HG02852 (cell line): Measurements from ENCODE around the gene TNS1.

Experiments
- ATAC-seq: cut with Tn5 transposase; IDR thresholded peaks from one replicate; pipeline ENCODE4 v1.9.1; 2021; ENCODE audit warnings: mild to moderate bottlenecking, moderate library complexity; ENCODE audit not compliant: unreplicated experiment

The TNS1 gene

DNA sequence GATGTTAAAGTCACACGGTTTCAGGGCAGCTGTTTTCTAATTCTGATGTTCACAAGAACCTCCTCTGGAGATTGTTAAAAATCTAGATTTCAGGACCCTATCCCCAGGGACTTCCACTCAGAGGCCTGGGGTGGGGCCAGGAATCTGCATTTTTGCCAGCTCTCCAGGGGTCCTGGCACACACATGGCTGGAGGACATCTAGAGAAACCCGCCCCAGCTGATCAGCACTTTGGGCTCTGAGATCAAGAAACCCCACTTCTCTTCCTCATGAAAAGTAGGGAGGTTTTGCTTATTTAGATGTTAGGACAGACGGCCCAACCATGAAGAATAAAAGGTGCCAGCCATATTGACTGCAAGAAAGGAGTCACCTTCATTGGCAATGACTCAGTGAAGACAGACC, 148.8 kb downstream of the TNS1 start:
- no peak for ATAC-seq

DNA sequence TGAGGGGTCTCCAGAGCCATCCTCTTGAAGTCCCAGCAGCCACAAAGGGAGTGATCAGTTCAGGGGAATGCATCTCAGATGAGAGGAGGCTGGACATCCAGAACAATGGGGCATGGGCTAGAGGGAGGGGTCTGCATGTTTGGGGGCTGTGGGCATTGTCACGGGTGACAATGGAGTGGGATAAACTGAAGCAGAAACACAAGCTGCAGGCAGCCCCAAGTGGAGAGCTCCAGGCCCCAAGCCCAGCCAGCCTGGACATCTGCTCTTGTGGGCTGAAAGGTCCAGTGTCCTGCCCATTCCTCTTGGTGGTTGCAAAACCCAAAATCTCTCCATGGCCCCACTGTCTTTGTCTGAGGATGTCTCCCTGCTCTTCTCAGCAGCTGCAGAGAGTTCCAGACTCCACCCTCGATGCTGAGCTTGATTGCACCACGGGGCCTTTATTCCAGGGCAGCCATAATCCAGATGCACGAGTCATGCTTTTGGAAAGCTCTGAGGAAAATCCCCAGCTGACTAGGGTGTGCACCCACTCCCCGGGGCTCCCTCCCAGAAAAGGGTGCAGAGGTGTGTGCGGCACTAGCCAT, 149.4 kb downstream of the TNS1 start:
- no peak for ATAC-seq

DNA sequence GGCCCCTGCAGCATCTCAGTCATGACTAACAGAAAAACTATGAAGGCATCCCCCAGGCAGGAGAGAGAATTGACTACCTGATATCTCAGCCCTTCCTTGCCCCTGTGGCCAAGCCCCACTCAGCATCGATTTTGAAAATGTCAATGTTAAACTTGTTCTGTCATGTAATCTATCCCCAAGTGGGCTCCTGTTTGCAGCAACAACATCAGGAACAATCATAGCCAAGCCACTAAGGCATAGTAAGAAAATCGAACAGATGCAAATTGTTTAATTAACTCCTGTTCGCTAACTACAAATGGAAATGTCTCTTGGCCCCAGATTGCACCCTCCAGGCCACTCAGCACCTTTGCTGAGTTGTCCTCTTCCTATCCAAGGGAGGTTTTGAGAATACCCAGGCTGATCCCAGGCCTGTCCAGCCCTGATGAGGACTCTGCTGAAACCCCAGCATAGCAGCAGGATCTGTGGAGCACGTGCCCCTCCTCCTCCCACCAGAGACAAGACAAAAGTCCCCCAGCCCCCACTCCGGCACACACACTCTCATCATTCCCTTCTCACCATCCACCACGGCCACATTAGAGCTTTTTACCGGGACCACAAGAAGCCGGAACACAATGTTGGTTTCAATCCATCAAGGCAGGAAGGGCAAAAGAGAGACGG, 150.1 kb downstream of the TNS1 start:
- ATAC-seq, result no peak

DNA sequence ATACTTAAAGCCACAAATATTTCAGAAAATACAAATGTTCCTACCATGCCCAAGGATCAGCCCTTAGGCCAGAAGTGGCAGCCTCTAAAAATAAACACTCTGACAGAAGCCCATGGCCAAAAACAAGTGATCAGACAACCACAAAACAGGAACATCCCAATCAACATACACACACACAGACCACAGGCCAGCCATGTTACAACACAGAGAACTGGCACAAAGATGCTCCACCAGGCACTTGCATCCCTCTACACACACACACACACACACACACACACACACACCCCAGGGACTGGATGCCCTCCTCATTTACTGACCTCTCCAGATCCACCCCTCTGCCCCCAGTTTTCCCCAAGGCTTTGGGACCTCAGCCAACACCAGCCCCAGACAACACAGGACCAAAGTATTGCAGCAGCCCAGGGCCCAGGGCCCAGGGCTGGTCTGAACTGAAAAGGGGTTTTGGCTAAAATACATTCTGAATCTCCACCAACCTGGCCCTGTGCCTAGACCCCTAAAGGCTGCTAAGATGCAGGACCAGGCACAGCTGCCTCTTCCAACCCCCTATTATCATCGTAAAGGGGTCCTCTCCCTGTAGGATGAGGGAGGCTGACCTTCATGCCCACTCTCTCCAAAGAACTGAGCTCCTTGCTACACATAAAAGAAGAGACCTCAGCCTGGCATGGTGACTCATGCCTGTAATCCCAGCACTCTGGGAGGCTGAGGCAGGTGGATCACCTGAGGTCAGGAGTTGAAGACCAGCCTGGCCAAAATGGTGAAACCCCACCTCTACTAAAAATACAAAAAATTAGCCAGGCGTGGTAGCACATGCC, 151.4 kb downstream of the TNS1 start:
- ATAC-seq, result no peak

DNA sequence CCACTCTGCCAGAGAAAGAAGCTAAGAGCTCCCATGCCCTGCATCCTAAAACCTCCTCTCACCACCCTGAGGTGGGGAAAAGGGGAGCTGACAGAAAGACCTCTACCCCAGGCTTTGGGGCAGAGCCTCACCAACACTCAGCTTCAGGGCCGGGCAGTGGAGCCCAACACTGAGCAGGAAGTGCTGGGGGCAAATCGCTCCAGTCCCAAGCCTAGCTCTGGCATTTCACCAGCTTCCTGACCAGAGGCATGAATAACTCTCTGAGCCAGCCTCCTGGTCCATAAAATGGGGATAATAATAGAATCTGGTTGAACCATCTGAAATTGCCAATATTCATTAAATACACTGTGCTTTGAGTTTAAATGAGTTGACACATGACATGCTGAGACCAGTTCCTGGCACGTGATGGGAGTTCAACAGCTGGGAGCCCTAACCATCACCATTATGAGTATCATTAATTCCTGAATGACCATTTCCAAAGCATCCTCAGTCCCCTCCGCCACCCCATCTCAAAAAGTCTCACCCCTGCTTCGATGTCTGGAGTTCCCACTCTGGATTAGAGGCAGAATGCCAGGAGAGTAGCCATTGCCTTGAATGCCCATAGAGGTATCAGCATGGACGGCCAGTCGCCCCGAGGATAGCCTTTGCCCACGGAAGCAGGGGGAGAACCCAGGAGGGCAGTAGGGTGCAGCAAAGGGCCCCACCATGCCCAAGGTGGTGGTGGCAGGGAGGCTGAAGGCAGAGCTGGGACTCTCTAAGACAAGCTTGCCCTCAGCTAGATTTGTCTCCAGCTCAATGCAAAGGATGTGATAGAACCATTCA, 153.4 kb downstream of the TNS1 start:
- ATAC-seq, result no peak

DNA sequence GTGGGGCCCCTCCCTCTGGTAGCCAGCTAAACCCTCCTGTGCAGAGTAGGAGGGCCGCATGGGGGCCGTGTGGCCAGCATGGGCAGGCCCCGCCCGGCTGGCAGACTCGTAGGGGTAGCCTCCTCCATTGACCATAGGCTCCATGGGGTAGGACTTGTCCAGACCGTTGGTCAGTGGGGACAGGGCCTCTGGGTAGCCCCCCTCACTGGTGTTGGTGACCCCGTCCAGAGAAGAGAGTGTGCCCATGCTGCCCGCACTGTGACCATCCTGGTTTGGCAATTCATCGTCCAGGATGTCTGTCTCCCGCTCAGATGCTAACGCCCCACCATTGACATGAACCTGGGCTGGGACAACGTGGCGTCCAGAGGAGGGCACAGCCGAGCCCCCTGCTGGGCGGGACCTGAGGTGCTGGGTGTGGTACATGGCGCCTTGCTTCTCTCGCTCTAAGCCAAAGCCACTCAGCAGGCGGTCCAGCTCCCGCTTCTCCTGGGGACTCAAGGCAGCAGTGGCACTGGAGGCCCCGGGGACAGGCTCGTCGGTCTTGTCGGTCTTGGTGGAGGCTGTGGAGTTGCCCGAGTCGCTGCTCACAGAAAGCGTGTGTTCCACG, 154.3 kb downstream of the TNS1 start:
- no peak for ATAC-seq

DNA sequence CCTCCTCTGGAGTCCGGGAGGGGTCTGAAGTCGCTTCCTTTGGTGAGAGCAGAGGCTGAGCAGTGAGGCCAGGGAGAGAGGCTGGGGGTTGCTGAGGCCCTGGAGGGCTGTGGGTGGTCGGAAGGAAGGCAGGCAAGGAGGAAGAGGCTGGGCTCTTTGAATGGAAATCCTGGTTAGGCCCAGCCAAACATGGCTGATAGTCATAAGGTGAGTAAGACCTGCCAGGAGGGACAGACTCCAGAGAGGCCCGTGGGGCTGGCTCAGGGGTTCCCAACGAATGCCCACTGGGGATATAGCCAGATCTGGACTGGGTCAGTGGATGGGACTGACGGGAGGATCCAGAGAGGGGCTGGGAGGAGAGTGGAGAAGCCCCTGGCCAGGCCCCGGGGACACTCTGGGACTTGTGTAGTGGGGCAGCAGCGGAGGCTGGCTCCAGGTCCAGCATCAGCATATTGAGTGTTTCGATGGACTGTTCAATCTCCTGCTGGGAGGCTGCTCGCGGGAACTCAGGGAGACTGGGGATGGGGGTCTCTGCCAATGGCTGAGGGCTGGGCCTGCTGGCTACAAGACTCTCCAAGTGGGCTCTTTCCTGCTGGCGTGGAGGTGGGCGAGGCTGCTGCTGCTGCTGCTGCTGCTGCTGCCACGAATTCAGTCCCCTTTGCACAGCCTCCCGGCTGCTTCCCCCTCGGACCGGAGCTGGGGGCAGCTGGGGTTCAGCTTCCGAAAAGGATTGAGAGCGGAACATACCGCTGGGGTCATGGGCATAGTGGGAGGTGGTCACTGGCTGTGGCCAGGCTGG, 155.0 kb downstream of the TNS1 start:
- ATAC-seq, result no peak

DNA sequence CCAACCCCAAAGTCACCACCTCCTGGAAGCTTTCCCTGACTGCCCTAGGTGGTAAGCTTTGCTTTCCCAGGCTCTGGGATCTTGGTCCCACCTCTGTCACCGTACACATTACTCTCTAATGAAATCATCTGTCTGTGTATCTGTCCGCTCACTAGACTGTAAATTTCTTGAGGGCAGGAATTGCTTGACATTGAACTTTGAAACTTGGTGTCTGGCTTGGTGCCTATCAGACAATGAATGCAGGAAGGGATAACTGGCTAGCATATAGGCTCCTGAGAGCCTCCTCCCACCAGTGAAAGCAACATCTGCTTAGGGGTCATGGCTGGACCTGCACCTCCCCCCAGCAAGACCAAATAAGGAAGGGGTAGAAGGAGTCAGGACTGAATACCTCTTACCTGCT, 155.7 kb downstream of the TNS1 start:
- ATAC-seq, result no peak

DNA sequence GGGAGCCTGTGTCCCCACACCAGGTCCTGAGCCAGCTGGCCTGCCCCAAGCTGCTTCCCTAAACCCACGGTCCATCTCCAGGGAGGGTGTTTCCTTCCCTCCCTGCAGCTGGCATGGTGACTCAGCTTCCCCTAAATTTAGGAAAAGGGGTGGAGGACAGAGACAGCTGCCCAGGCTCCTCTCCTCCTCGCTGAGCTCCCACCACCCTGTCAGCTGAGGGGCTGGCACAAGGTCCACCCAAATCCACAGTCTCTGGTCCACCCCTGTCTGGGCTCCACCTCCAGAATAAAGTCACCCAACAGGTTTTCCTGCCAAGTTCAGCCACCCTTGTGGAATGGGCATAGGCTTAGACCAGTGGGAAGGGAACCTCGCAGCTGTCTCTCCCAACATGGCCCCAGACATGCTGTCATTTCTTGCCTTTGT, 156.5 kb downstream of the TNS1 start:
- ATAC-seq, result no peak

DNA sequence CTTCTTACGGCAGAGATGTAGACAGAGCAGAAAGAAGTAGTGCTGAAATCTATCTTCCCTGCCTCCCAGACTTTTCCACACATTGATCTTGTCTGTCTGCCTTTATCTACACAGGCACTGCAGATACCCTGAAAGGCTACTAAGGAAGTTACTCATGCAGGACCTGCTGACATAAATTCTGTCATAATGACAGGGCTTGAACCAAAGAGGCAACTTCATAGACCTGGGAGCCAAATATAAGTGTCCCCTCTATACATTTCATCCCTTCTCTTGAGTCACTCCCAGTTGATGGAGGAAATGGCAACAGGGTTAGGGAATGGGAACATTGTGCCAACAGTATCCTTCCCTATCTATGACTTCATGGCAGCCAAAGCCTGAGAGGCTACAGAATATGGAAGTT, 157.5 kb downstream of the TNS1 start:
- ATAC-seq, result no peak

DNA sequence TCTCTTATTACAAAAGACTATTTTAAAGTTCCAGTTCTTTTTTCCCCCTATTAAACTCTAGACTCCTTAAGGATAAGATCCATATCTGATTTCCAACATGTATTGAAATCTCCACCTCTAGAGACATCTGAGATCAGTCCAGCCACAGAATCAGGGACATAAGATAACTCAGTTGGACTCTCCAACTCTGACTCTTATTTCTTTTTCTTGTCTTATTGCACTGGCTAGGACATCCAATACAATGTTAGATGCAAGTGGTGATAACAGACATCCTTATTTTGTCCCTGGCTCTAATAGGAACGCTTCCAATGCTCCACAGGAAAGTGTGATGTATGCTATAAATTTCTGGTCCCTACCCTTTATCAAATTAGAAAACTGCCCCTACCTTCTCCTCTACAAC, 158.1 kb downstream of the TNS1 start:
- no peak for ATAC-seq

DNA sequence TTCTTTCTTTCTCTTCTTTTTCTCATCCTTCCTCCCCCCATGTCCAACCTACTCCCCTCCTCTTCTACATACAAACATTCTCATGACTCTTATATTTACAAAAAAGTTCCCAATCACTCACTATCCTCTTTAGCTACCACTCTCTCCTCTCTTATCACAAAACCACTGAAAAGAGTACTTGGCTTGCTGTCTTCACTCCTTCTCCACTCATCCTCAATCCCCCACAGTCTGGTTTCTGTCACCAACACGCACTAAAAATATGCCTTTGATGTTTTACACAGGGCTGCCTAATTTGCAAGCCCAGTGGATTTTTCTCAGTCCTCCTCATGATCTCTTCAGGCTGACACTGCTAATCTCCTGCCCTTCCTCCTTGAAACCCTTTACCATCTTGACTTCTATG, 159.5 kb downstream of the TNS1 start:
- no peak for ATAC-seq

DNA sequence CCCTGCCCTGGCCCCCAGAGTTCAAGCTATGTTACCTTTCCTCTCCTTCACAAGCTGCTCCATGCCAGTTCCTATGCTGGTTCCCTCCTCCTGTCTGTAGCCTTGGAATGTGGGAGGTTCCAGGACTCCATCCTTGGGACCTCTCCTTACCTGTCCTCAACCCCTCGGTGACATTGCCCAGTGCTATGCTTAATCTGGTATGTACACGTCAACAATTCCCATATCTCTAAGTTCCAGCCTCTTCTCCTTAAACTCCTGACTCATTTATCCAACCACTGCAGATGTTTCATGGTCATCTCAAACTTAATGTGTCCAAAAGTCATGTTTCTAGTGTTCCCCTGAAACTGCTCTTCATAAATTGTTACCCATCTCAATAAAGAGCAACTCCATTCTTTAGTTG, 160.8 kb downstream of the TNS1 start:
- no peak for ATAC-seq

DNA sequence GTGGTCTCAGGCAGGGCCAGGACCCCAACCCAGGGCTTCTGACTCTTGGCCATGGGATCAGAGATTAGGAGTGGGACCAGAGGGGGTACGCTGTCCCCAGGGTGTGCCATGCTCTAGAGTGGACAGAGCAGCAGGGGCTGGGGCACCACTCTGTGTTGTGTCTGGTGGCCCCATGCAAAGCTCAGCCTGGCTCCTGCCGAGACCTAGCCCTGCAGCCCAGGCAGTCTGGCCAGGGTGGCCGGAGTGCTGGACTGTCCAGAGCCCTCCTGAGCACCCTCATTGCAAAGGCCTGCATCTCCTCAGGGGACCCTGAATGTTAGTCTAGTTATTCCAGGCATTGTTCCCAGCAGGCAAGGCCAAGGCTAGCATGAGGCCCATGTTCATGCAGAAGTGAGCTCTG, 162.3 kb downstream of the TNS1 start:
- no peak for ATAC-seq

DNA sequence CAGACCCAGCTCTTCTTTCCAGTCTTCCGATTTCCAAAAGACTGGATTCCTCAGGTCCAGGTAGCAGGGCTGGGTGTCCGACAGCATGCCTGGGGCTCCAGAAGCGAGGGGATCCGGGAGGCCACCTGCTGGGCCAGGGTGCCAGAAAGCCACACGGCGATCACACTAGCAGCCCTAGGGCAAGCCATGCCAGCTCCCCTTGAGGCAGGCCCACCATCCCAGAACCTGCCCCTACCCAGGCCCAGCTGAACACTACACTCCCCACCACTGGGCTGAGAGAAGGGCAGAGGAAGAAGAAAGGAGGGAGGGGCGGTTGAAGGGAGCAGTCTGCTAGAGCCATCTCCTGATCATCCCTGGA, 163.1 kb downstream of the TNS1 start:
- ATAC-seq, result no peak

DNA sequence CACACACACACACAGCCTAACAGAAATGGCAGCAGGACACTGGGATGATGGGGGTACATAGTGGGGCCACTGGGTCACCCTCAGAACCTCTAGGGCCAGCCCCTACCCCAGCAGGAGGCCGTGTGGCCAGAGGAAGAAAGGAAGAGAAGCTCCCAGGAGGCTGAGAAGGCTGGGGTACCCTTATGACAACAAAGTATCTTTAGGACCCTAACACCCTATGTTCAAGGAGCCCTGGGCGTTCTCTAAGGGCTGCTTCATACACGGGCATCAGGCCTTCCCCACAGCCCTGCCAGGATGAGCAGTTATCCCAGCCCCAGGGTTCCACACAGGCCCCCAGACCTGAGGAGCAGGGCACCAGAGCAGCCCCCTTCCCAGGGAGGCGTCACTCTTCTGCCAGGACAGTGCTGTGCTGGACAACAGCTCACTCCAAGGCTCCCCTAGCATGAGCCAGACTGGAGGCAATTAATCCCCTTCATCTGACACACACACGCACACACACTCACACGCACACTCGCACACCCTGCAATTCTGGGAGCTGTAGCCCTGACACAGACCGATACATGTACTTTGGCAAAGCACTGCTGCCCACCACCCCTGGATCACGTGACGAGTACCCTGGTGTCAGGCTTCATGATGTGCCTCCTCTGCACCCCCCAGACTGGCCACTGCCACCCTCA, 163.6 kb downstream of the TNS1 start:
- no peak for ATAC-seq

DNA sequence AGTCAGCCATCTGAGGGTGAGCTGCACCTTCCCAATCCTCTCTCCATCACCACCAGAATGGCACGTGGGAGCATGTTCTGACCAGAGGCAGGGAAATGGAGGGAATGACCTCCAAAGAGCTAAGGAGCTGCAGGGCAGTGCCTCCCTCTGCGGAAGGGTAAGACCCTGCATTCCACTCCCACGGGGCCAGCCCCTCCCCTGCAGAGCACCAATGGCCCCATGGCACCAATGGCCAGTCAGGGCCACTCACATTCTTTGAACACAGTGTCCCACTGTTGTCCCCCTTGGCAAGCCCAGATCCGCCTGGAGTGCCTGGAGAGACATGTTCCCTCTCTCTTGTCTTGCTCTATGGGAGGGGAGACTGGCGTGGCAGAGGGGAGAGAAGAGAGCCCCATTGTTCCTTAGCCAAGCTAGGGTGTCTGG, 164.4 kb downstream of the TNS1 start:
- ATAC-seq, result no peak

DNA sequence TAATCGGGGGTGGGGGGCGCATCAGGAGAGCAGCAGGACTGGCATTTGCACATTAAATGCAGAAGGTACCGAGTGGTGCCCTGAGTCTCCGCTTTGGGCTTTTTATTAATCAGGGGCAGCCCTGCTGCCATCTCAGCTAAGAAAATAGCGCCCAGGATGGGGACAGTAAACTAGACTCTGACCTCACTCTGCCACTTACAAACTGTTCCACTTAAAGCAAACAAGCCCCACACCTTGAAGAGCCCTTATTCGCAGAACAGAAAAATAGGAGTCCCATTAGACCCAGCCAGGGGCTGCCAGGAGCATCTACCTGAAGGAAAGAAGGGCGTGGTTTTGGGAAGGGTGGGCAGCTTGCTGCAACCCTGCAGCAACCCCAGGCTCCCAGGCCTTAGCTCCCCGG, 165.3 kb downstream of the TNS1 start:
- no peak for ATAC-seq

DNA sequence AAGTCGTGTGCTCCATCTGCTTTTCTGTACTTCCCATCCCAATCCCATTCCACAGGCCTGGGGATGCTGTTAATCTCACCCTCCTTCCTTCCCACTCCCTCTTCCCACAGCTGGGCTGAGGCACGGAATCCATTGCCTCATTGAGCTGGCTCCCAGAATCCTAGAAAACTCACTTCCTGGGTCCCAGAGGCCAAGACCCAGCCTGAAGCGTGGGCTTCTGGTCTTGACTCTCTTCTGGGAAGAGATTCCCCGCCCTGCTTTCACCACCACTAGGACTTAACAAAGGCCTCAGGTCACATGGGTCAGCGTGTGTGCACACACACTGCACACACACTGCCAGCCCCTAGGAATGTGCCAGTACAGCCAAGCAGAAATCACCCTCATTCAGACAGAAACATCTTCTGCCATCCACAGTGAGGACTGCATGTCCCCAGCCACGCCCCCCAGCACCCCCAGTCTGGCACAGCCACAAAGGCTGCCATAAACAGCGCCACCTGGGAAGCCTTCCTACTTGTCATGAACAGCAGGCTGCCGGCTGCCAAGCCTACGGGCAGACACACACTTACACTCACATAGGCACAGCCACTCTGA, 165.8 kb downstream of the TNS1 start:
- ATAC-seq, result no peak
